Stimulated activated CD4-positive, alpha-beta T cell treated with anti-CD3 and anti-CD28 coated beads, Interleukin-15, amount 100 ng/mL, for 48 hours (primary cell): ENCODE measurements around the gene USP10.
A peak's percentile ranks its signal among the peaks of the same experiment; 100 is the strongest.

Experiments
- DNase-seq, 2 donors: peaks; one replicate each; pipeline ENCODE4 v3.0.0-alpha.2; 2020; ENCODE audit warnings: low read depth in 2 of 2

The USP10 gene

DNA sequence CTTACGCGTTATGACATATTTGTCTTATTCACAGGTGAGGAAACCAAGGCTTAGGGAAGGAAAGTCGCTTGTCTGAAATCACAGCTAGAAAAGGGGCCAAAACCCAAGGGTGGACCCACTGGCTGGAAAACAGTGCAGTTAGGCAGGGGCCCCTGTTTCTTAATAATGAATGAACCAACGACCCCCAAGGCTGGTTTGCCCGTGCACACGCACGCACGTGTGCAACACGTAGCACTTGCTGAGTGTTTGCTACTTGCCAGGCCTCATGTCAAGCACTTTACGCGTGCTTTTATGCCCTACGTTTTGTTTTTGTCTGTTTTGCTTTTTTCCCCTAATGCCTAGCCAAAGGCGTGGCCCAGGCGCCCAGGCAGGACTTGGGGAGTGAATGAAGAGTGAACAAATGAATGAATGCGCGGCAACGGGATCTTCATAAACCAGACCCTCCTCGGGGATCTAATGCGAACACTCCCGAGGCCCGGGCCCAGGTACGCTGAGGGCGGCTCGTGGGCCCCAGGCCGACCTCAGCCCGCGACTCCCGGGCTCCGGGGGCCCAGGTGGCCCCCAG lies 571 bp upstream of the USP10 start:
- DNase-seq: no peak

GRCh38 chr16:84700446-84701300 lies 873 bp downstream of the USP10 start:
- DNase-seq: peak in 1 of 2 donors; percentile 27

GRCh38 chr16:84703681-84704080 lies 3.9 kb downstream of the USP10 start:
- DNase-seq: no peak

DNA sequence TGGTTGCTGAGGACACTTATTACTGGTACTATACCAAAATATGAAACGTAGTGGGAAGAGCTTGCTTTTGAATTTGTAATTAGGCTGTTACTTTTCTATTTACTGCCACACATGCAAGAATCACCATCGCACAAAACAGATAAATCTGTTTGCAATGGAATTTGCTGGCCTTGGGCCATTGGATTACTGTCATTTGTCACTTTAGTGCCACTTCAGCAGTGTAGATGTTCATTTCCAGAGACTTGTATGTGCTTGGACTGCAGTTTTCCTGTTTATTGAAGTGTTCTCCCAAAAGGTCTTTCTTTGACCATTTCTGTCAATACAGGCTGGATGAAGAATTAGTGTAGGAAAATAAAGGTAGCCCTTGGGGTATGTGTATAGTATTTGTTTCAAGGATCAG lies 4.5 kb downstream of the USP10 start:
- no peak for DNase-seq

GRCh38 chr16:84706856-84707255 lies 7.1 kb downstream of the USP10 start:
- DNase-seq: no peak

DNA sequence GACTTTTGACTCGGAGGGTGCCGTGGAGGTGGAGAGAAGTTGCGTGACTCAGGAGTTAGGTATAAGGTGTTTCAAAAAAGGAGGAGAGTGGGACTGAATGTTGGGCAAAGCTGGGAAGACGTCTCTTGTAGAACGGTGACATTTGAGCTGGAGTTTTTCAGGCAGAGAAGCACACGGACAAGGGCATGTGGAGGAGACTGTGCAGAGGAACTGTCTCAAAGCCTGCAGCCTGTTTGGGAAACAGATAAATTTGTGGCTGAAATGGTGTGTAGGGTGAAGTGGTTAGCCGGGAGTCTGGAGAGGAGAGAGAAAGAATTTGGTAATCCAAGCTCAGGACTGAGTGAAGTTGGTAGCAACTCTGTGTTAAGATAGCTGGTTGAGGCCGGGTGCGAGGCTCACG lies 9.8 kb downstream of the USP10 start:
- DNase-seq: no peak

DNA sequence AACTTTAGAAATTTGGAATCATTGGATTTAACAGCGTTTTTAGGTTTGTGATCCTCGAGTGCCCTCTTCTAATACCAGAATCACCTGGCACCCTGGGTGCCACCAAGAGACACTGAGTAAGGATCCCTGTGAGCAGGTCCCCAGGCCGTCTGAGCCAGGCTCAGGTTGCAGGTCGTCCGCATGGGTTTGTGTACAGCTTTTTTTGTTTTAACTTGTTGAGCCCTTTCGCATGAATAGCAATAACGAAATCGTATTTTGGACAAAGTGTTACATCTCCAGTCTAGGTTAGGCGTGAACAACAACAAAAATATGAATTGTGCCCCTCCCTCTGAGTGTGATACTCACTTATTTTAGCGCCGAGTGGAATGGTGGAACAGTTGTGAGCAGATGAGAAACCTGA lies 10.9 kb downstream of the USP10 start:
- no peak for DNase-seq

- DNase-seq: no peak
Observed at GRCh38 chr16:84712138-84712671, 12.4 kb downstream of the USP10 start.

GRCh38 chr16:84712801-84713775 lies 13.3 kb downstream of the USP10 start:
- DNase-seq: no peak

GRCh38 chr16:84714028-84714427 lies 14.2 kb downstream of the USP10 start:
- no peak for DNase-seq

DNA sequence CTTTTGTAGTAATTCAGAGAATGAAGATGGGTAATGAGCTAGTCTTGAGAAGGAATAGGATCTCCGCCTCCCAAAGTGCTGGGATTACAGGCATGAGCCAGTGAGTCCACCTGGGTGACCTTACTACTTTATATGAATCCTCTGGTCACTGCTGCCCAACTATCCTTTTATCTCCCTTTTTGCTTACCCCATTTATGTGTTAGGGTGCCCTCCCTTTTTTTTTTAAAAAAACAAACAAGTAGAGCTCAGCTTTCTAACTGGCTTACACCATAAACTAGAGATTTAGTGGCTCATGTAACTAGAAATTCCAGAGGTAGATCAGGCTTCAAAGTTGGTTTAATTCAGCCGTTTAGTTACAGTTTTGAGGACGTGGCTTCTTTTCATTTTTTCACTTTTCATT lies 15.6 kb downstream of the USP10 start:
- DNase-seq: no peak

DNA sequence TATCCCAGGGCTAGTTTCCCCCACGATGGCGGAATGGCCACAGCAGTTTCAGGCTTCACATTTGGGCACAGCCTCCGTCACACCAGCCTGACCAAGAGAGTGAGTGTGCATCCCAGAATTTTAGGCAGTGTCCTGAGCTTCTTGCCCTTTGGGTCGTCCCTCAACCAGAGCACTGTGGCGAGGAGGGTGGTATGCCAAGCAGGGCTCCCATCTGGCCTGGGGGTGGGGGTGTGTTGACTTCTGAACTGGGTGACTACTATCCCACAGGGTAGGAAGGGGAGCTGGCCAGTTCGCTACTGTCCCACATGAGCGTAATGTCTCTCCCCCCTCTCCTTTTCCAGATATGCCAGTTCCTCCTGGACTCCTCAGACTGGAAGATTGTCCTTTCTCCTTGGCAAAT lies 16.1 kb downstream of the USP10 start:
- DNase-seq: no peak

DNA sequence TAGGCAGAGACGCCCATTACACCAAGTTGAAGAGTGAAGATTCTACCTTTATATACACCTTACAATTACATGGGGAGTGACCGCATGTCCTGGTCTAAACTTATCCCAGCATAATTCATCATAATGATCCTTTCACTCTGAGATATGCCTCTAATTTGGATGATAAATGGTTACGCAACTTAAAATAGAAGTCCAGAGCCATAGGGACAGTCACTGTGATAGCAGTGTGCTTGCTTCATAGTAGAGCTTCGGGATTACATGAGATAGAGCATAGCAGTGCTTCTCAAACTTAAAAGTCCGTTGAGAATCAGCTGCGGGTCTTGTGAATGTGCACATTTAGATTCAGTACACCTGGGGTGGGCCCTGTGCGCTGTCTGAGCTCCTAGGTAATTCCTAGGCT lies 16.9 kb downstream of the USP10 start:
- DNase-seq: no peak

DNA sequence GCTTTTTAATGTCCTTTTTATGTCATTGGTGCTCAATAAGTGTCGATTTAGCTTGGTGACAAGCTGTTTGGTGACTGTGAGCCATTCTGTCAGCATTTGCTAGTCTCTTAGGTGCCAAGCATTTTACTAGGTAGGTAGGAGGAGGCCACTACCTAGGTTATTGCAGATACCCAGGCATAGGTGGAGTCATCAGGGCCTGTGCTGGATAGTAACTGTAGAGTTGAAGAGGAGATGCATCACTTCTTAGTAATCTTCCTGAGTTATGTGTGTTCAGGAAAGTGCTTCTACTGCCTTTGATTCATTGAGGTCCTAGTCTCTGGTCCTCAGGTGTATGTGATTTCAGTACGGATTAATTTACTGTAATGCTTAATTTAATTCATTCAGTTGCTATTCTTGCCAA lies 17.7 kb downstream of the USP10 start:
- no peak for DNase-seq

- DNase-seq: no peak
Observed at GRCh38 chr16:84720177-84720579, 20.4 kb downstream of the USP10 start.

DNA sequence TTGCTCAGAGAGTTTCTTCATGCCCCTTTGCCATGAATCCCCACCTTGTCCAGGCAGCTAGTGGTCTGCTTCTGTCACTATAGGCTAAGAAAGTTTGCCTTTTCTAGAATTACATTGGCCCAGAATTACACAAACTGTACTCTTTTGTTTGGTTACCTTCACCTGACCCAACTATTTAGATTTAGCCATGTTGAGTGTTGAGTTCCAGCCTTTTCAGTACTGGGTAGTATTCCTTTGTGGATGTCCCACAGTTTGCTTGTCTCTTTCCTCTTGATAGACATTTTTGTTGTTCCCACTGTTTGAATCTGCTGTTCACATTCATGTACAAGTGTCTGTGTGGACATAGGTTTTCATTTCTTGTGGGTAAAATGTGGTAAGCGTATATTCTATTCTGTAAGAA lies 22.3 kb downstream of the USP10 start:
- DNase-seq: no peak

- DNase-seq: no peak
Observed at GRCh38 chr16:84723906-84724305, 24.1 kb downstream of the USP10 start.

GRCh38 chr16:84724606-84725309 lies 25.0 kb downstream of the USP10 start:
- no peak for DNase-seq

DNA sequence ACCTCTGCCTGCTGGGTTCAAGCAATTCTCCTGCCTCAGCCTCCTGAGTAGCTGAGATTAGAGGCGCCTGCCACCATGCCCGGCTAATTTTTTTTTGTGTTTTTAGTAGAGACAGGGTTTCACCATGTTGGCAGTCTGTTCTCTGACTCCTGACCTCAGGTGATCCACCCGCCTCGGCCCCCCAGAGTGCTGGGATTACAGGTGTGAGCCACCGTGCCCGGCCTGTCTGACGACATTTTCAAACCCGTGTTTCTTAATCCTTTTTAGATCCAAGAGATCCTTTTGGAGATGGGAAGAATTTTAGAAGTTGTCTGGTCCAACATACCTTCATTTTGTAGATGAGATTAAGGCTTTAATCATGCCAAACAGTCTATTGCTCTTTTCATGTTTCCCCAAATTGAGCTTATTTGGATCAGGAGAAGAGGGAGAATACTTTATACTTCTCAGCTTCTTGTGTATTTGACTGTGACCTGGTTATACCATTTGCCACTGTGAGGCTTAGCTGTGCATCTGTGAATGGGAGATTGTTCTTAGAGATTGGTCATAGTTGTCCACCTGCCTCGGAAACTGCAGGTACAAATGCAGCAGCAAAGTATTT lies 25.8 kb downstream of the USP10 start:
- DNase-seq: no peak

GRCh38 chr16:84726079-84726668 lies 26.4 kb downstream of the USP10 start:
- peak; percentile 49 to 78 for DNase-seq
